K562 (cell line): Measurements from ENCODE around the gene ZNF32. TPM values are rescaled to one million over a fixed set of nuclear protein-coding genes. Genes with fewer than 3 reads are reported as not detected.

Experiments used
- BRF1 ChIP-seq: IDR thresholded peaks from 3 replicates; pipeline ENCODE4 v1.6.1; 2011; ENCODE audit warnings: borderline replicate concordance, mild to moderate bottlenecking; ENCODE audit not compliant: insufficient read length; ENCODE audit errors: extremely low read depth
- CC2D1A ChIP-seq: fragments of 450-650 bp; IDR thresholded peaks from 2 replicates; pipeline ENCODE4 v1.6.1; 2017; ENCODE audit warnings: mild to moderate bottlenecking
- ESRRA ChIP-seq: fragments of 450-650 bp; IDR thresholded peaks from 2 replicates; pipeline ENCODE4 v1.6.1; 2014; ENCODE audit warnings: low read depth, mild to moderate bottlenecking, moderate library complexity, borderline replicate concordance
- ETV1 ChIP-seq: fragments of 450-650 bp; conservative IDR thresholded peaks from 2 replicates; pipeline ENCODE4 v1.6.1; 2016; ENCODE audit warnings: missing genetic modification characterization, control low read depth, low read depth, missing compliant biosample characterization
- FOXM1 ChIP-seq, 2 experiments: fragments of 450-650 bp in 1 of 2; sonication (generic) in 1 of 2; formaldehyde crosslinking in 1 of 2; IDR thresholded peaks; 2 replicates each; pipeline versions ENCODE4 v1.6.1 to v1.9.0; 2017 to 2022; ENCODE audit warnings: low read depth in 2 of 2, mild to moderate bottlenecking in 2 of 2, missing genetic modification reagents in 1 of 2, moderate library complexity in 1 of 2
- IRF2 ChIP-seq: sonication (generic); formaldehyde crosslinking; IDR thresholded peaks from 2 replicates; pipeline ENCODE4 v1.8.1; 2022; ENCODE audit warnings: mild to moderate bottlenecking, missing genetic modification reagents
- JUN ChIP-seq, 2 experiments: sonication (generic) in 1 of 2; formaldehyde crosslinking in 1 of 2; IDR thresholded peaks; 2 replicates each; pipeline versions ENCODE4 v1.6.1 to v1.8.0; 2012 to 2022; ENCODE audit warnings: borderline replicate concordance in 2 of 2, mild to moderate bottlenecking in 2 of 2, improper control_type of control experiment in 1 of 2, low read depth in 1 of 2, low read length in 1 of 2, missing genetic modification reagents in 1 of 2
- MAFK ChIP-seq: IDR thresholded peaks from 2 replicates; pipeline ENCODE4 v1.6.1; 2011; ENCODE audit warnings: low read length, improper control_type of control experiment
- NCOA1 ChIP-seq: fragments of 450-650 bp; IDR thresholded peaks from 2 replicates; pipeline ENCODE4 v1.6.1; 2016; ENCODE audit warnings: low read depth
- NFIX ChIP-seq: fragments of 250-450 bp; sonication (Bioruptor Pico); IDR thresholded peaks from 2 replicates; pipeline ENCODE4 v1.4.0; 2020; ENCODE audit warnings: low read depth, mild to moderate bottlenecking, moderate library complexity
- POLR2AphosphoS5 ChIP-seq: IDR thresholded peaks from 2 replicates; pipeline ENCODE4 v1.6.1; 2011; ENCODE audit warnings: mild to moderate bottlenecking, low read depth, low read length, moderate library complexity; ENCODE audit not compliant: control insufficient read depth, insufficient read depth
- POLR2H ChIP-seq: IDR thresholded peaks from 2 replicates; pipeline ENCODE4 v1.6.1; 2016; ENCODE audit warnings: missing genetic modification characterization, low read depth, mild to moderate bottlenecking, control low read depth, missing compliant biosample characterization, moderate library complexity
- RBM39 ChIP-seq: fragments of 200-400 bp; formaldehyde crosslinking; optimal IDR thresholded peaks from 2 replicates; pipeline ENCODE3; 2018; ENCODE audit warnings: low read depth, low read length
- SREBF2 ChIP-seq: sonication (generic); formaldehyde crosslinking; IDR thresholded peaks from 2 replicates; pipeline ENCODE4 v1.4.0; 2020; ENCODE audit warnings: mild to moderate bottlenecking, missing genetic modification reagents
- TAL1 ChIP-seq: fragments of 450-650 bp; IDR thresholded peaks from 2 replicates; pipeline ENCODE4 v1.6.1; 2016; ENCODE audit warnings: mild to moderate bottlenecking
- ZBTB40 ChIP-seq, 2 experiments: fragments of 450-650 bp in 1 of 2; sonication (generic) in 1 of 2; formaldehyde crosslinking in 1 of 2; IDR thresholded peaks; 2 replicates each; pipeline versions ENCODE4 v1.7.1 to v1.9.0; 2016 to 2022; ENCODE audit warnings: inconsistent platforms in 1 of 2, mild to moderate bottlenecking in 1 of 2, missing genetic modification reagents in 1 of 2
- ZC3H11A ChIP-seq: IDR thresholded peaks from 2 replicates; pipeline ENCODE4 v1.6.1; 2012; ENCODE audit warnings: low read depth, low read length, improper control_type of control experiment
- ZNF224 ChIP-seq: sonication (generic); formaldehyde crosslinking; IDR thresholded peaks from 2 replicates; pipeline ENCODE4 v1.8.0; 2022; ENCODE audit warnings: mild to moderate bottlenecking, missing genetic modification reagents
- ZNF644 ChIP-seq: fragments of 200-800 bp; sonication (Bioruptor generic); IDR thresholded peaks from 2 replicates; pipeline ENCODE4 v1.6.1; 2016; ENCODE audit warnings: low read depth, missing genetic modification characterization, missing compliant biosample characterization
- polyA plus RNA-seq, 8 experiments: library from polyadenylated mRNA; depleted of rRNA in 4 of 8; stranded (reverse) in 5 of 8; unstranded in 3 of 8; fragments of >200 nt; fragmentation: Nextera tagmentation in 2 of 8; fragmentation: Illumina TruSeq in 1 of 8; extraction: Ambion mirVana in 2 of 8; extraction: Trizol in 1 of 8; gene quantifications; 2 replicates each; pipeline versions ENCODE4 v1.2.1 to v1.2.3, GENCODE V29; 2011 to 2014; ENCODE audit warnings: inconsistent platforms in 1 of 8, missing spikeins in 1 of 8
- total RNA-seq, 7 experiments: library from RNA; depleted of rRNA in 6 of 7; stranded (reverse); fragments of >200 nt in 6 of 7; fragmentation: Illumina TruSeq in 2 of 7; extraction: Trizol in 2 of 7; gene quantifications; 2 replicates each; pipeline versions ENCODE4 v1.2.1 to v1.2.3, GENCODE V29; 2011 to 2021; ENCODE audit warnings: low replicate concordance in 1 of 7
- TF ChIP-seq, protein P1 (sequence below): sonication (generic); formaldehyde crosslinking; IDR thresholded peaks from 2 replicates; pipeline ENCODE4 v1.9.0; 2022; ENCODE audit warnings: mild to moderate bottlenecking, missing genetic modification reagents

The ZNF32 gene
- total and polyA plus RNA-seq, 9 of the 15 experiments (the other 6 are each of a cell fraction or from before 2014, with no cell fraction given): 17.3 to 57.0 (median 26.3) TPM

DNA sequence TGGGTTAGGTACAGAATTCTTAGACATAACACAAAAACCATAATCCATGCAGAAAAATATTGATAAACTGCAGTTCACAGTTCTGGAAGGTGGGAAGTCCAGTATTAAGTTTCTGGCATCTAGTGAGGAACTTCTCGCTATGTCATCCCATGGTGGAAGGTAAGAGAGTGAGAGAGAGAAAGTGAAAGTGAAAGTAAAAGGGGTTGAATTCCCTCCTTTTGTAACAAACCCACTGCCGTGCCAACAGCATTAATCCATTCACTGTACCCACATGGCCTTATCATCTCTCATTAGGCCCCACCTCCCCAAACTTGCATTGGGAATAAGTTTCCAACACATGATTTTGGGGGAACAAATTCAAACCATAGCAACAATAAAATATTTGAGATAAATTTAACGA is 25.3 kb downstream of the ZNF32 start (continued):
- TF ChIP-seq ZBTB40 (IDR thresholded peaks at IDR 0.05) (peak; percentile 71), ZBTB40 (CRISPR knock-in tag; IDR thresholded peaks at IDR 0.05) (no peak), MAFK (no peak), IRF2 (CRISPR knock-in tag) (peak; percentile 97), POLR2H (tag) (0 out of 2 replicates have a peak, but pooled peaks have one; percentile 22), ZC3H11A (no peak), ETV1 (tag) (no peak), NFIX (CRISPR knock-in tag) (no peak), FOXM1 (IDR thresholded peaks at IDR 0.05; ENCODE audit: low read depth) (peak; percentile 90), FOXM1 (CRISPR knock-in tag; IDR thresholded peaks at IDR 0.05; ENCODE audit: low read depth) (no peak), JUN (IDR thresholded peaks at IDR 0.05; ENCODE audit: borderline replicate concordance, low read depth, low read length) (no peak), JUN (CRISPR knock-in tag; IDR thresholded peaks at IDR 0.05; ENCODE audit: borderline replicate concordance) (no peak), NCOA1 (0 out of 2 replicates have a peak, but pooled peaks have one; percentile 38), RBM39 (no peak), SREBF2 (CRISPR knock-in tag) (no peak), ESRRA (no peak), TAL1 (no peak), ZNF224 (CRISPR knock-in tag) (no peak), CC2D1A (no peak), POLR2AphosphoS5 (no peak), ZNF644 (tag) (no peak), BRF1 (no peak)
- TF ChIP-seq, protein P1, sequence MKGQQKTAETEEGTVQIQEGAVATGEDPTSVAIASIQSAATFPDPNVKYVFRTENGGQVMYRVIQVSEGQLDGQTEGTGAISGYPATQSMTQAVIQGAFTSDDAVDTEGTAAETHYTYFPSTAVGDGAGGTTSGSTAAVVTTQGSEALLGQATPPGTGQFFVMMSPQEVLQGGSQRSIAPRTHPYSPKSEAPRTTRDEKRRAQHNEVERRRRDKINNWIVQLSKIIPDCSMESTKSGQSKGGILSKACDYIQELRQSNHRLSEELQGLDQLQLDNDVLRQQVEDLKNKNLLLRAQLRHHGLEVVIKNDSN: no peak
